ENCODE results near the gene KCNS1.
"Not testable (repeated sequence)": the region's sequence is repeated elsewhere in the genome, so short reads cannot be mapped to it uniquely, and the experiment has no call there.

The KCNS1 gene, protein sequence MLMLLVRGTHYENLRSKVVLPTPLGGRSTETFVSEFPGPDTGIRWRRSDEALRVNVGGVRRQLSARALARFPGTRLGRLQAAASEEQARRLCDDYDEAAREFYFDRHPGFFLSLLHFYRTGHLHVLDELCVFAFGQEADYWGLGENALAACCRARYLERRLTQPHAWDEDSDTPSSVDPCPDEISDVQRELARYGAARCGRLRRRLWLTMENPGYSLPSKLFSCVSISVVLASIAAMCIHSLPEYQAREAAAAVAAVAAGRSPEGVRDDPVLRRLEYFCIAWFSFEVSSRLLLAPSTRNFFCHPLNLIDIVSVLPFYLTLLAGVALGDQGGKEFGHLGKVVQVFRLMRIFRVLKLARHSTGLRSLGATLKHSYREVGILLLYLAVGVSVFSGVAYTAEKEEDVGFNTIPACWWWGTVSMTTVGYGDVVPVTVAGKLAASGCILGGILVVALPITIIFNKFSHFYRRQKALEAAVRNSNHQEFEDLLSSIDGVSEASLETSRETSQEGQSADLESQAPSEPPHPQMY

DNA sequence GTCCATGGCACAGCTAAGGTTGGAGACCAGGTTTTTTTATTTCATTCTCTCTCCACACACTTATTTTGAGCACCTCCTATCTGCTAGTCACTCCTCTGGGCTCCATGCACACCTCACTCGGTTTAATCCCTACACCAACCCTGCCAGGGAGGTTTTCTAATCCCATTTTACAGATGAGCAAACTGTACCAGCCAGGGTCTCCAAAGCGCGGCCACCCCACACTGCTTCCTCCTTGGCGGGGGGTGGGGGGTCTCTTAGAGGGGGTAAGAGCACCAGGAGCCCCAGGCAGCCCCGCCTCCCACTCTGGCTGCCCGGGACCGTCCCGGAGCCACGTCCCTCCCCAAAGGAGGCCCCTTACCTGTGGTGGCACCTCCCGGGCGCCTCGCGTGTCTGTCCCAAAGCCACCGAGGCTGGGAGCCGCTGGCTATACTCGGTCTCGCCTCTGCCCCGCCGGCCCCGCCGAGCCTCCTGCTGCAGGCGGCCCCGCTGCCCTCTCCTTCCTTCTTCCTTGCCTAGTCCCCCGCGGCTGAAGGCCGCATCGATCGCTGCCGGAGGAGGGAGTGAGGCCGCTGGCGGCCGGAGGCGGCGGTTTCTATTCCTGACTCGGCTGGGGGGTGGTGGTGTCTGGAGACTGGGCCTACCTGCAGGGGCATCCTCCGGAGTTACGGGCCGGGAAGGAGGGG is at the start of gene KCNS1:
Gene KCNS1, minus strand, starts transcription at position 565 of the 683 bp plus-strand sequence. CDS start 1,891 bp downstream, outside the sequence.
- DNase-seq (ENCODE audit: low read depth in 3 of 3) = no peak

DNA sequence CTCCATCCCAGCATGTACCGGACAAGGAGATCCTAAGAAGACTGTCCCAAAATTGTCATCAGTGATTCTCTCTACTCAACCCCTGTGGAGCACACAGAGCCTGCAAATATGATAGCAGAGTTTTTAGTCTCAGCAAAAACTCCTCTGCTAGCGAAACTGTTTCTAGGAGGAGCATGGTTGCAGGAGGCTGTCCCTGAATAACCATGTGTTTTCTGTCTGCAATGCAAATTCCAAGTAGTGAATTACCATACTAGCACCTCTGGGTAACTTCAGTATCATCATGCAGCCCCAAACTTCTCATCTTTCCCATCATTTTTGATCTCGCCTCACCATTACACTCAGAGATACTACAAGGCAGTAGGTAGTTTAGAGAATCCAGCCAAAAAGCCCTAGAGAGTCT is 48.1 kb upstream of the KCNS1 start:
- no peak for DNase-seq (ENCODE audit: low read depth in 3 of 3)

DNA sequence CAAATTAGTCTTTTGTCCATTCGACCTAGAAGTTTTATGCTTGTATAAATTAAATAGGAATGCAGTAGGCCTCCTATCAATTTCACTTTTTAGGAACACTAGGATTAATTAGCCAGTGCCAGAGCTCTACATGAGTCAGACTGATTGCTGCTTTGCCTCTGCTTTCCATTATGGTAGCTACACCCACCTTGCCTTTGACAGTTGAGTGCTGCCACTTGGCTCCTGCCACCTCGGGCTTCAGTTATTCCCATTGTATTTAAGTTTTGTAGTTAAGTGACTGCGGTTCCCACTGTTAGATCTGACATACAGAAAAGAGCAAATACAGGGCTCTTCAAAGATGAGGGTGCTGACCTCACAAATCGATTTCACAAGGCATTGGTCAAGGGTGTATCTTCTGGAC is 39.9 kb upstream of the KCNS1 start:
- DNase-seq (ENCODE audit: low read depth in 3 of 3) = no peak

DNA sequence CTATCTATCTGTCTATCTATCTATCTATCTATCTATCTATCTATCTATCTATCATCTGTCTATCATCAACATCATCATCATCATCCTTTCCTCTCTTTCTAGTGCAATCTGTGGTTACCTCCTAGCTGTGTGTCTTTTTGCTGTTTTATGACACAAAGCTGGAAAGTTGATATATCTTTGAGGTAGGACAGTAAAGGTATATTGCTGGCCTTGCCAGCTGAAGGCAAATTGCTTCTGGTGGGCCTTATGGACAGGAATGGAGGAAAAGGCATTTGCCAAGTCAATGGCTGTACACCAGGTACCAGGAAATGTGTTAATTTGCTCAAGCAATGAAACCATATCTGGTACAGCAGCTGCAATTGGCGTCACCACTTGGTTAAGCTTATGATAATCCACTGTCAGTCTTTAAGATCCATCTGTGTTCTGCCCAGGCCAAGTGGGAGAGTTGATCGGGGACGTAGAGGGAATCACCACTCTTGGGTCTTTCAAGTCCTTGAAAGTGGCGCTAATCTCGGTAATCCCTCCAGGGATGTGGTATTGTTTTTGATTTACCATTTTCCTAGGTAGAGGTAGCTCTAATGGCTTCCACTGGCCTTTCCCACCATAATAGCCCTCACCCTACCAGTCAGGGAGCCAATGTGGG is 38.9 kb upstream of the KCNS1 start:
- DNase-seq (ENCODE audit: low read depth in 3 of 3) = not testable (repeated sequence)

DNA sequence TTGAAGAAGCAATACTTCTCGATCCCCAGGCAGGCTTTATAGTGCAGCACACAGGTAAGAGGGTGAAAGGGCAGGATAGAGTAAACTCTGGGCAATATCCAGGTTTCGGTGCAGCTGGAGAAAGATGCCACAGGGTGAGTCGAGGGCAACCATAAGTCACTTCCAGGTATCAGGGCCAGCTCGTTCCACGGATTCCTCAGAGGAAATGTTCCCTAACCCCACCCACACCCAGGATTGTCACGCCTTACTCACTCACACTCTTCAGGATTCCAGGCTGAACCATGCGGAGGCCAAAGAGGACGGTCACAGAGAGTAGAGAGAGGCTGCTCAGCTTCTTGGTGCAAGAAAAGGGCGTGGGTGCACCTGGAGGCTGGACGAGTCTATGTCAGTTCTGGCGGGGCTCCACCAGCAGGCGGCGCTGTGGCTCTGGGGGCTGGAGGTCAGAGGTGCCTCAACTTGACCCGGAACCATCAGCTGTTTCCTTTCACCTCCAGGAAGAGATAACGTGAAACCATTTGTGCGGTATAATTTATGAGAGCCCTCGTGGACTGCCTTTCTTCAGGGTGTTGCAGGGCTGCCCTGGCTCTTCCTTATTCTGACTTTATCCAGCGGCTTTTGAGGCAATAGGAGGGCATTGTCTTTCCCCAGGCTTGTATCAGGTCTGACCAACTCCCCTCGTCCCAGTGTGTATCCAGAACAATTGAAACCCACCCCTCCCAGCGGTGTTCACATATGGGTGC is 37.8 kb upstream of the KCNS1 start:
- peak in 2 of 3 experiments; percentile 8 to 13 for DNase-seq (ENCODE audit: low read depth in 3 of 3)

DNA sequence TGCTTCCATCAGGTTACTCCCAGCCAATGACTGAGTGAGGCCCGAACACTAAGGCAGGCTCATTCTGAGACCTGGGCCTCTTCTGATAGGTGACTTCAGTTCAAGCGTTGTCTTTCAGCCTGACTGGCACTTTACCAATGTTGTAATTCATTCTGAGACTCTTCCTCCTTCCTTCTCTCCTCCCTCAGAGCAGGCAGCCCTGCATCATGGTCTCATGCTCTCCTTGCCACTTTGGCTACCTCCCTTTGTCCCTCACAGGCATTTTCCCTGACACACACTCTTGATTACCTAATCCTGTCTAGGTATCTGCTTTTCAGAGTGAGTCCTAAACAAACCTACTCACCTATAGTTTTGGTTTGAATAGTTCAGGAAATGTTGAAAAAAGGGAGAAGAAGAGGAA is 36.0 kb upstream of the KCNS1 start:
- DNase-seq (ENCODE audit: low read depth in 3 of 3) = no peak

DNA sequence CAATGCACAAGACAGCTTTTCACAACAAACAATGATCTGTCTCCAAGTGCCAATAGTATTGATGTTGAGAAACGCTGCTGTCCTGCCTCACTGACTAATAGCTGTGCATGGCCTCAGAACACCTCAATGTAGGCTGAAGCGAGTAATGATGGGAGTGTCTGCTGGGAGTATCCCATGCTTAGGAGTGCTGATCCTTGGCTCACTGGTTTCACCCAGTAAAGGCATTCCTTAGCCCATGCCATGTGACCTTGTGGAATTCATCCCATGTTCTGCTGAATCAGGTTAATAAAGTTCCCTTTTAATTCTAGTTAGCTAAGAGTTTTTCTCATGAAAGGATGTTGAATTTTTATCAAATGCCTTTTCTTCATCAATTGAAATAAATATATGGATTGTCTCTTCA is 27.2 kb upstream of the KCNS1 start:
- no peak for DNase-seq (ENCODE audit: low read depth in 3 of 3)

DNA sequence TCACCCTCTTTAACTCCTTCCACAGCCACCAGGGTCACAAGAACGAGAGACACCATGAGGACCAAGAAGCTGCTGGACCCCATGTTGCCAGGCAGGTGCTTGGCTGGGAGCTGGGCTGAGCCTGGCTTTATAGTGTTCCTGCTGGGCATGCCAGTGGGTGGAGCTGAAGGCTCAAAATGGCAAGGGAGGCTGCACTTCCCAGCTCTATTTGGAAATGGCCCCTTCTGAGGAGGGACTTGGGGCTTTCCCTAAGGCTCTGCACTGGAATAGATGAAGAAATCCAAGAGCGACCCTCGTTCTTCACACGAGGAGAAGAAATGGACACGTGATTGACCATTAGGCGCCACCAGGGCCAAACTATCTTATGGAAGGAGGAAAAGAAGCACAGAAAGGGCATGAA is 23.4 kb upstream of the KCNS1 start, which contains the start of gene WFDC12:
Gene WFDC12, minus strand, starts transcription at position 101 of the 400 bp plus-strand sequence. Its CDS starts 18 bp downstream, at position 83.
- DNase-seq (ENCODE audit: low read depth in 3 of 3) = no peak

DNA sequence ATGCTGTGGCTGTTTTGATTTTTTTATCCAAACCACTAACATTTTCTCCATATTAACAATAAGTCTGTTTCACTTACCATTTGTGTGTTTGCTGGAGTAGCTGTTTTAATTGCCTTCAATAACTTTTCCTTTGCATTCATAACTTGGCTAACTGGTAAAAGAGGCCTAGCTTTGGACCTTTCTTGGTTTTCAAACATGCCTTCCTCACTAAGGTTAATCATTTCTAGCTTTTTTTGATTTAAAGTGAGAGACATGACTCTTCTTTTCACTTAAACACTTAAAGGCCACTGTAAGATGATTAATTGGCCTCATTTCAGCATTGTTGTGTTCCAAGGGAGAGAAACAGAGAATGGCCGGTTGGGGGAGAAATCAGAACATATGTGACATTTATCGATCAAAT is 20.5 kb upstream of the KCNS1 start:
- no peak for DNase-seq (ENCODE audit: low read depth in 3 of 3)

DNA sequence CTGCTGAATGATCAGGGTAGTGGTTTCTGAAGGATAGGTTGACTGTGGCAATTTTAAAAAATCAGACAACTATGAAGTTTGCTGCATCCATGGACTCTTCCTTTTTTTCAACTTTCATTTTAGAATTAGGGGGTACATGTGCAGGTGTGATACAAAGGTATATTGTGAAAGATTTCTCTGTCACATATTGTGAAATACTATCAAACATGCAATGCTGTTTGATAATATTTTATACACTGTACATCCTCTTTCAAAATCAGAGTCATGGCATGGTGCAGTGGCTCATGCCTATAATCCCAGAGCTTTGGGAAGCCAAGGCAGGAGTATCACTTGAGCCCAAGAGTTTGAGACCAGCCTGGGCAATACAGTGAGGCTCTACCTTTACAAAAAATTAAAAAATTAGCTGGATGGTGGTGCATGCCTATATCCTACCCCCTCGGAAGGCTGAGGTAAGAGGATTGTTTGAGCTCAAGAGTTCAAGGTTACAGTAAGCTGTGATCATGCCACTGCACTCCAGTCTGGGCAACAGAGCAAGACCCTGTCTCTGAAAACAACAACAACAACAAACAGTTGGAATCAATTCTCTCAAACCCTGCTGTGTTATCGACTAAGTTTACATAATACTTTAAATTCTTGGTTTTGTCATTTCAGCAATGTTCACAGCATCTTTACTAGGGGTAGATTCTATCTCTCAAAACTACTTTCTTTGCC is 18.8 kb upstream of the KCNS1 start:
- no peak for DNase-seq (ENCODE audit: low read depth in 3 of 3)

DNA sequence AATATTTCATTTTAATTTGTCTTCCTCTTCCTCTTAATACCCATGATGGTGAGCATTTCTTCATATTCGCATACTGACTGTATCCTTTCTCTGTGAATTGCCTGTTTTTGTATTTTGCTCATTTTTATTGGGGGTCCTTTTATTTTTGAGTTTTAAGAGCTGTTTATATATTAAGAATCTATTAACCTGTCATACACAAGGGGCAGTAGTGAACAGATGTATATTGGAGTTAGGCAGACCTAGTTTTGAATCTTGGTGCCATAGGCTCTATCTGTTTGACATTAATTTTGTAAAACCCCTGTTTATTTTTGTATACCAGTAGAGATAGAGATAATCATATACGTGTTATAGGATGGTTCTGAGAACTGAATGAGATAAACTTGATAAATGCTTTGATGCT is 17.1 kb upstream of the KCNS1 start:
- DNase-seq (ENCODE audit: low read depth in 3 of 3) = no peak

DNA sequence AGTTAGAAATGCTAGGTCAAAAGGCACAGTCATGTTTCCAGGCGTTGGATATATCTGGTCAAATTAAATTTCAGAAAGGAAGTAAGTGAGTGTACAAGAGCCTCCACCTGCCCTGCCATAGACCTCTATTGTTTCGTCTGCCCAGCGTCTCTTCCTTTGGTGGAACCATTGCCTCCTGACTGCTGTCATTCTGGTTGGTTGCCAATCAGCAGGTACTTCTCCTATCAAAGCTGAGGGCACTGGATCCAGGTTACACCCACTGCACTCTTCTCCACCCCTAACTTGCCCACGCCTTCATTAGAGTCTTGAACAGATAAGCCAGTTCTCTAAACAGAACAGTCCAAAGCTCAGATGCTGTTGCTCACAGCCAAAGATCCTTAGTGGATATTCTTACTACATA is 16.7 kb upstream of the KCNS1 start:
- DNase-seq (ENCODE audit: low read depth in 3 of 3) = no peak

DNA sequence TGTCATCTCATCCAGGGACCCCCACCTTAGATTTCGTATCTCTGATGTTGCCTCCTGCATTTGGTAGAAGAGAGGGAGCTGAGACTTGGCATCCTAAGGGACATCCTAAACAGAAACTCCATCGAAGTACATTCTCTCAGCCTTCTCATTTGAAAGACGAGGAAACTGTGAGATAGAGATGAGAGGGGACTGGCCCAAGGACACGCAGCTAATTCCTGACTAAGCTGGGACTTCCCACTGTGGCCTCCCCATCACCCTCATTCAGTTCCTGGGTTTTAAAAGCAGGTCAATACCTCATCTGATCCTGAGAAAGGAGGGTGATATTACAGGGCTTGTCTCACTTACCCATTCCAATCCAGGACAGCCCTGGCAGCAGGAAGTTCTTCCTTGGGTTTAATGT is 14.9 kb upstream of the KCNS1 start:
- DNase-seq (ENCODE audit: low read depth in 3 of 3) = no peak

DNA sequence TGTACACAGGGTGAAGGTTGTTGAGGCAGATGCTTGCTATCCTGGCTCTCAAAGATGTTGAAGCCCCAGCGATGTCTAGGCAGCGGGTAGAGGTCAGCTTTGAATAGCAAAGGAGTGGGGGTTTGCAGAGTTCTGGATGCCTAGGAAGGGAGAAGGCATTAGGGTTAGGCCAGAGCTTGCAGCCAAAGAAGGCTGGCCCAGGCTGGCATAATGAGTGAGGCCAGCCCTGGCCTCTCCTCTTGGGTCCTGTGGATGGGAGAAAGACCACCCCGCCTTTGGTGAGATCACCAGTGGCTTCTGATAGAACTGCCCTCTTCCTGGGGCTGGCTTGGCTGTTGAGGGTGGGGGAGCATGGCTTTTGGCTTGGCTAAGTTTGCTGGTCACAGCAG is 14.5 kb upstream of the KCNS1 start:
- no peak for DNase-seq (ENCODE audit: low read depth in 3 of 3)

DNA sequence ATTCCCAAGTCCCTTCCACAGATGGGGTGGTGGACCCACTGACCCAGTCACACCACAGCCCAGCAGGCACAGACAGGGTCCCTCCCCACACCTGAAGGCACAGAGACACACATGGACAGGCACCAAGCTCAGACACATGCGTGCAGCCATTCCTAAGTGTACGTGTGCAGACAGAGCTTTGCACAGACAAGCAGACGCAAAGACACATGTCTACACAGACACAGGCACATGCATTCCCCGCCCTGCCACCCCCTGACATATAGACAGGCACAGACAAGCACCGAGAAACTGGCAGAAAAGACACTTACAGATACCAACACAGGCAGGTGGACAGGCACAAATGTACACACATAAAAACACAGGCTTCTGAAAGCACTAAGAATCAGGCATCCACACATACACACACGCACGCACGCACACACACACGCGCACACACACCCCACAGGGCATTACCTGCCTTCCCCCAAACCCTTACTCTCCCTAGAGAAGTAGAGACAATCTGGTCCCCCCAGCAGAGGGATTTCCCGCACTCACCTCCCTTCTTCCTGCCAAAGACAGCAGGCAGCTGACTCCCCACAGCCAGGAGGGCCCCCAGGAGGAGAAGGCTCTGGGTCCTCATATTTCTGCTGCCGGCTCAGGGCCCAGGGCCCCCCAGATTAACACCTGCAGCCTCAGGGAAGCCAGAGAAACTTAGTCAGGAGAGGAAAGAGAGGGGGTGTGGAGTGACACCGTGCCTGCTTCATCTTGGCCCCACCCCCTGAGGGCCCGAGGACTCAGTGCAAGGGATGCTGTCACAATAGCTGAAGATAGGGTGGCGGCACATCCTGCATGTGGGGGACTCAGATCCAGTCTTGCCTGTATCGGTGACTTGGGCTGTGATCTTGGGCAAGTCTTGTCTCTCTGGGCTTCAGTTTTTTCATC is 13.8 kb upstream of the KCNS1 start, which contains the start of gene WFDC5:
Gene WFDC5, minus strand, starts transcription at position 710 of the 921 bp plus-strand sequence. Its CDS starts 91 bp downstream, at position 619.
- DNase-seq (ENCODE audit: low read depth in 3 of 3) = no peak

DNA sequence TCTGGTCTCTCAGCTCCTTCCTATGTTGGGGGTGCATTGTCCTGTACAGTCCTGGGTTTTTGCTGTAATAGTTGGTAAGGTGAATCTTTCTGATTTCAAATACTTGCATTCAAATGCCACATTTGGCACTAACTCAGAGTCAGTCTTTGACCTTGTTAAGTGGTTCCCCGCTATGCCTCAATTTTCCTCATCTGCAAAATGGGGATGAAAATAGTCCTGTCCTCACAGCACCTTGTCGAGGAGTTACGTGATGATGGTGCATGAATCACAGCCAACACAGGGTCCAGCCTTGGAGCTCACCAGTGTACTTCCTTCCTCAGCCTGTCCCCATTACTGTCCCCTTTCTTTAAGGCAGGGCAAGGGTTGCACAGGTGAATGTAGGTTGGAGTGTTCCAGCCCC is 12.9 kb upstream of the KCNS1 start:
- no peak for DNase-seq (ENCODE audit: low read depth in 3 of 3)

DNA sequence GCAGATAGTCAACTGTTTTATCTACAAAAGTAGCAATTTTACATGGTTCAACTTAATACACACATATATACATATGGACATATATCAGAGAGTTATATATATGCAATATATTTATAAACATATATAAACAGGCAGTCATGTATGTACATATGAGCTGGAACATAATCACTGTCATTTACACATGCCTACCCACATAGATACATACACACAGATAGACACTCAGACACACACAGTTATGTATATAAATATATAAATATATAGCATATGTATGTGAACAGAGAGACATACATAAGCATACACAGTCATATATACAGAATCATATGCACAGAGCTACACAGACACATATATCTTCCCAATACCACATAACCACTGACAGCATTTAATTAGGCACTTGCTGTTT is 11.8 kb upstream of the KCNS1 start:
- no peak for DNase-seq (ENCODE audit: low read depth in 3 of 3)

DNA sequence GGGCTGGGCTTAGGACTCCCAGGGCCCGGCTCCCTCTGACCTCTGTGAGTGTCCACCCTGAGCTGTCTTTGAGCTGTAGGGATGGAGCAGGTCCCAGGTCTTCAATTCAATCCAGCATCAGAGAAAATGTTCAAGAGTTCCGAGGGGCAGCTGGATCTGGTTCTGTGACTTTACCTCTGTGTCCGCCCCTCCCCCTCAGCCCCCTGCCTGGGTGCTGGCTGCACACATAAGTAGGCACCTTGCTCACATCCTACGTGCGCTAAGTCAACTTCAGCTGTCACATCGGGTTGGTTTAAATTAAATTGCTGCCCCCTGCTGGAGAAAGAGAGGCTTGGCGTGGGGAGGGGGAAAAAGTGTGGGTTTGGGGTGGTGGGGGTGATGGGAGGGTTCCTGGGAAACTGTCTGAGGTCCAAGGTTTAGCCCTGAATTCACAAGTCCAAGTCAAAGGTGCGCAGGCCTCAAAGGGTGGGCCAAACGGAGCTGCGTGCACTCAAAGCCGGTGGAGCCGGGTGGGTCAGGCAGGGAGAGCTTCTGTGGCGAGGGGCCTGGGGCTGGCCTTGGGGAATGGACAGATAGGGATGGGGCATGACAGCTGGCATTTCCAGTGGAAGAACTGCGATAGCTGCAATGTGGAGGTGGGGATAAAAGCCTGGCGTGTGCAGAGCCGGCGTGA is 11.0 kb upstream of the KCNS1 start:
- no peak for DNase-seq (ENCODE audit: low read depth in 3 of 3)

DNA sequence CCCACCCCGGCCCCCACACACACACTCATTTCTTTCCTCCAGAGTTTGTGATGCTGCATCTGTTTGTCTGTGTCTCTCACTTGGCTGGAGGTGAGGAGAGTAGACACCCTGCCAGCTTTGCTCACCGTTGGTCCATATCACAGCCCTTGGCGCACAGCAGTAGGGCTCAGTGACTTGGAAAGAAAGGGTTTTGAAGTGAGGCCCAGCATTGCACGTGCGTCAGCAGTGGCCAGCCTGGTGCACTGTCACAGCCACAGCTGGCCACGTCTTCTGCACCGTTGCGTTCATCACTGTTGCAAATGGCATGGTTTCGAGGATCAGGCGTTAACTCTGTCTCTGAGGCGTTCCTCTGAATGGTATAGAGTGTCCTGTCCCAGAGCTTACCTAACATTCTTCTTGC is 10.4 kb upstream of the KCNS1 start:
- DNase-seq (ENCODE audit: low read depth in 3 of 3) = no peak

Measured in stimulated activated CD4-positive, alpha-beta T cell treated with anti-CD3 and anti-CD28 coated beads, TNF-alpha, amount 100 ng/mL, for 4 hours (primary cell).